Spinal cord (tissue), 10 donors: ENCODE measurements around the gene CCDC88C. TPM values are rescaled to one million over a fixed set of nuclear protein-coding genes. Genes with fewer than 3 reads are reported as not detected.

Source experiments
- DNase-seq, 6 donors: peaks; one replicate each; pipeline versions ENCODE4 v3.0.0 to v3.0.0-alpha.2; 2013 to 2015; ENCODE audit warnings: low spot score in 6 of 6, low read depth in 4 of 6
- H3K27ac ChIP-seq: one replicate; pipeline ENCODE4 v1.5.1; 2013; ENCODE audit warnings: low read depth, low read length, control low read depth
- H3K27me3 ChIP-seq: one replicate; pipeline ENCODE4 v1.6.1; 2013; ENCODE audit warnings: low read length; ENCODE audit not compliant: control insufficient read depth, insufficient read depth
- H3K36me3 ChIP-seq: one replicate; pipeline ENCODE4 v1.6.1; 2013; ENCODE audit warnings: low read length; ENCODE audit not compliant: control insufficient read depth, insufficient read depth
- H3K4me1 ChIP-seq: one replicate; pipeline ENCODE4 v1.6.1; 2013; ENCODE audit warnings: low read length; ENCODE audit not compliant: control insufficient read depth, insufficient read depth
- H3K4me3 ChIP-seq: one replicate; pipeline ENCODE4 v1.5.1; 2013; ENCODE audit warnings: low read depth, low read length, control low read depth
- H3K9me3 ChIP-seq: one replicate; pipeline ENCODE4 v1.6.1; 2013; ENCODE audit warnings: low read length; ENCODE audit not compliant: control insufficient read depth, insufficient read depth
- WGBS: methylation state at CpG from one replicate; pipeline ENCODE4 v1.1.5; 2013; ENCODE audit warnings: missing lambda C conversion rate; ENCODE audit not compliant: insufficient coverage; 5-methylcytosine and 5-hydroxymethylcytosine counted together
- polyA plus RNA-seq, 2 donors: library from polyadenylated mRNA; unstranded; fragments of 120-200 nt; gene quantifications; one replicate each; pipeline ENCODE4 v1.2.1, GENCODE V29; 2013; ENCODE audit not compliant: insufficient read length in 2 of 2
- total RNA-seq, 2 donors: library from RNA; depleted of rRNA in 1 of 2; stranded (reverse); fragments of 120-200 nt in 1 of 2; fragments of >200 nt in 1 of 2; gene quantifications; one replicate each; pipeline versions ENCODE4 v1.2.3 to v1.2.4, GENCODE V29; 2013 to 2014
- donor health status: healthy.

Gene CCDC88C
- total and polyA plus RNA-seq, 4 donors, result 8.8 to 22.6 (median 19.9) TPM

GRCh38 chr14:91305650-91306431 is 111.8 kb downstream of the CCDC88C start:
- Histone ChIP-seq H3K4me3 (no peak overlapping the region), H3K9me3 (no peaks in the 10 kb centered on the region), H3K27me3 (no peaks in the 10 kb centered on the region), H3K36me3 (peaks cover 54% of the 10 kb centered on the region), H3K4me1 (peaks cover 7% of the 10 kb centered on the region), H3K27ac (no peak overlapping the region)
- 92% methylated on average over 10 of the region's 10 CpGs for WGBS
- no peak for DNase-seq

- H3K4me1 ChIP-seq, result peaks cover 16% of the 10 kb centered on the region
- H3K27me3 ChIP-seq, result no peaks in the 10 kb centered on the region
- whole genome bisulfite sequencing, result 59% methylated on average over 18 of the region's 18 CpGs
- H3K4me3 ChIP-seq, result no peak overlapping the region
- DNase-seq, result no peak
- H3K36me3 ChIP-seq, result peaks cover 56% of the 10 kb centered on the region
- no peaks in the 10 kb centered on the region for H3K9me3 ChIP-seq
- no peak overlapping the region for H3K27ac ChIP-seq
These were observed 113.7 kb downstream of the CCDC88C start for GRCh38 chr14:91303924-91304229.

GRCh38 chr14:91303091-91303923 is 114.3 kb downstream of the CCDC88C start:
- Histone ChIP-seq H3K36me3 (peaks cover 59% of the 10 kb centered on the region), H3K27me3 (no peaks in the 10 kb centered on the region), H3K4me3 (no peak overlapping the region), H3K9me3 (no peaks in the 10 kb centered on the region), H3K4me1 (peaks cover 18% of the 10 kb centered on the region), H3K27ac (no peak overlapping the region)
- WGBS, result 48% methylated on average over 23 of the region's 23 CpGs
- DNase-seq, result peak in 2 of 6 donors; percentile 53 to 80

- Histone ChIP-seq H3K4me1 (peaks cover 21% of the 10 kb centered on the region), H3K36me3 (peaks cover 54% of the 10 kb centered on the region), H3K27me3 (no peaks in the 10 kb centered on the region), H3K4me3 (no peak overlapping the region), H3K9me3 (no peaks in the 10 kb centered on the region), H3K27ac (no peak overlapping the region)
- WGBS, result 100% methylated on average over 1 of the region's 3 CpGs
- DNase-seq, result no peak
These were observed 115.2 kb downstream of the CCDC88C start for GRCh38 chr14:91302391-91302790.

- no peaks in the 10 kb centered on the region for H3K9me3 ChIP-seq
- H3K4me3 ChIP-seq, result no peak overlapping the region
- DNase-seq, result no peak
- peaks cover 59% of the 10 kb centered on the region for H3K36me3 ChIP-seq
- H3K27me3 ChIP-seq, result no peaks in the 10 kb centered on the region
- H3K4me1 ChIP-seq, result peaks cover 21% of the 10 kb centered on the region
- no CpG with 5 or more reads among the region's 4 CpGs for WGBS
- no peak overlapping the region for H3K27ac ChIP-seq
These were observed 116.7 kb downstream of the CCDC88C start for GRCh38 chr14:91300957-91301356.

- DNase-seq, result no peak
- H3K27ac ChIP-seq, result no peak overlapping the region
- peaks cover 59% of the 10 kb centered on the region for H3K36me3 ChIP-seq
- H3K9me3 ChIP-seq, result no peaks in the 10 kb centered on the region
- H3K4me1 ChIP-seq, result peaks cover 21% of the 10 kb centered on the region
- no peak overlapping the region for H3K4me3 ChIP-seq
- H3K27me3 ChIP-seq, result no peaks in the 10 kb centered on the region
- WGBS, result 83% methylated on average over 9 of the region's 10 CpGs
These were observed 117.2 kb downstream of the CCDC88C start for GRCh38 chr14:91300283-91300895.

- no peaks in the 10 kb centered on the region for H3K9me3 ChIP-seq
- peaks cover 62% of the 10 kb centered on the region for H3K36me3 ChIP-seq
- no peaks in the 10 kb centered on the region for H3K27me3 ChIP-seq
- peaks cover 21% of the 10 kb centered on the region for H3K4me1 ChIP-seq
- DNase-seq, result peak in 1 of 6 donors; percentile 25
- H3K4me3 ChIP-seq, result no peak overlapping the region
- H3K27ac ChIP-seq, result no peak overlapping the region
- WGBS, result 90% methylated on average over 30 of the region's 31 CpGs
These were observed 118.2 kb downstream of the CCDC88C start for GRCh38 chr14:91299121-91300115.

GRCh38 chr14:91298576-91298975 is 119.0 kb downstream of the CCDC88C start:
- H3K4me3 ChIP-seq, result no peak overlapping the region
- peak in 2 of 6 donors; percentile 20 to 41 for DNase-seq
- no peaks in the 10 kb centered on the region for H3K27me3 ChIP-seq
- no peak overlapping the region for H3K27ac ChIP-seq
- H3K4me1 ChIP-seq, result peaks cover 17% of the 10 kb centered on the region
- H3K9me3 ChIP-seq, result no peaks in the 10 kb centered on the region
- peaks cover 64% of the 10 kb centered on the region for H3K36me3 ChIP-seq
- WGBS, result 71% methylated on average over 6 of the region's 11 CpGs
